ENCODE results near the gene GRID1.

GRID1 gene

GRCh38 chr10:86247588-86247987, 119.0 kb downstream of the GRID1 start:
- ChIA-PET POLR2A (no interaction called here), CTCF (no interaction called here)
- TF ChIP-seq ZNF292 (tag by site-specific recombination; IDR thresholded peaks at IDR 0.05; ENCODE audit: borderline replicate concordance, low read depth) (no peak), ZFP3 (tag by site-specific recombination; IDR thresholded peaks at IDR 0.05; ENCODE audit: low read depth) (no peak), ZNF501 (tag by site-specific recombination; IDR thresholded peaks at IDR 0.05) (no peak), ZNF549 (tag by site-specific recombination; IDR thresholded peaks at IDR 0.05) (no peak), ZNF354C (tag by site-specific recombination; IDR thresholded peaks at IDR 0.05; ENCODE audit: borderline replicate concordance, low read depth) (no peak), TRIM28 (IDR thresholded peaks at IDR 0.05; ENCODE audit: borderline replicate concordance, low read length) (no peak), ELK4 (IDR thresholded peaks at IDR 0.05; ENCODE audit: borderline replicate concordance, low read depth, low read length) (no peak), ZNF24 (tag by site-specific recombination; IDR thresholded peaks at IDR 0.05) (no peak), ZBTB17 (tag by site-specific recombination; IDR thresholded peaks at IDR 0.05) (no peak), ZNF548 (tag by site-specific recombination; IDR thresholded peaks at IDR 0.05) (no peak), YY1 (tag by site-specific recombination; IDR thresholded peaks at IDR 0.05) (no peak)
- TF ChIP-seq, protein P1, sequence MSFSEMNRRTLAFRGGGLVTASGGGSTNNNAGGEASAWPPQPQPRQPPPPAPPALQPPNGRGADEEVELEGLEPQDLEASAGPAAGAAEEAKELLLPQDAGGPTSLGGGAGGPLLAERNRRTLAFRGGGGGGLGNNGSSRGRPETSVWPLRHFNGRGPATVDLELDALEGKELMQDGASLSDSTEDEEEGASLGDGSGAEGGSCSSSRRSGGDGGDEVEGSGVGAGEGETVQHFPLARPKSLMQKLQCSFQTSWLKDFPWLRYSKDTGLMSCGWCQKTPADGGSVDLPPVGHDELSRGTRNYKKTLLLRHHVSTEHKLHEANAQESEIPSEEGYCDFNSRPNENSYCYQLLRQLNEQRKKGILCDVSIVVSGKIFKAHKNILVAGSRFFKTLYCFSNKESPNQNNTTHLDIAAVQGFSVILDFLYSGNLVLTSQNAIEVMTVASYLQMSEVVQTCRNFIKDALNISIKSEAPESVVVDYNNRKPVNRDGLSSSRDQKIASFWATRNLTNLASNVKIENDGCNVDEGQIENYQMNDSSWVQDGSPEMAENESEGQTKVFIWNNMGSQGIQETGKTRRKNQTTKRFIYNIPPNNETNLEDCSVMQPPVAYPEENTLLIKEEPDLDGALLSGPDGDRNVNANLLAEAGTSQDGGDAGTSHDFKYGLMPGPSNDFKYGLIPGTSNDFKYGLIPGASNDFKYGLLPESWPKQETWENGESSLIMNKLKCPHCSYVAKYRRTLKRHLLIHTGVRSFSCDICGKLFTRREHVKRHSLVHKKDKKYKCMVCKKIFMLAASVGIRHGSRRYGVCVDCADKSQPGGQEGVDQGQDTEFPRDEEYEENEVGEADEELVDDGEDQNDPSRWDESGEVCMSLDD (tag by site-specific recombination; IDR thresholded peaks at IDR 0.05): no peak
- TF ChIP-seq, protein P2, sequence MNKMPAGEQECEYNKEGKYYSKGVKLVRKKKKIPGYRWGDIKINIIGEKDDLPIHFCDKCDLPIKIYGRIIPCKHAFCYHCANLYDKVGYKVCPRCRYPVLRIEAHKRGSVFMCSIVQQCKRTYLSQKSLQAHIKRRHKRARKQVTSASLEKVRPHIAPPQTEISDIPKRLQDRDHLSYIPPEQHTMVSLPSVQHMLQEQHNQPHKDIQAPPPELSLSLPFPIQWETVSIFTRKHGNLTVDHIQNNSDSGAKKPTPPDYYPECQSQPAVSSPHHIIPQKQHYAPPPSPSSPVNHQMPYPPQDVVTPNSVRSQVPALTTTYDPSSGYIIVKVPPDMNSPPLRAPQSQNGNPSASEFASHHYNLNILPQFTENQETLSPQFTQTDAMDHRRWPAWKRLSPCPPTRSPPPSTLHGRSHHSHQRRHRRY (tag by site-specific recombination; IDR thresholded peaks at IDR 0.05): no peak
- TF ChIP-seq, protein P3, sequence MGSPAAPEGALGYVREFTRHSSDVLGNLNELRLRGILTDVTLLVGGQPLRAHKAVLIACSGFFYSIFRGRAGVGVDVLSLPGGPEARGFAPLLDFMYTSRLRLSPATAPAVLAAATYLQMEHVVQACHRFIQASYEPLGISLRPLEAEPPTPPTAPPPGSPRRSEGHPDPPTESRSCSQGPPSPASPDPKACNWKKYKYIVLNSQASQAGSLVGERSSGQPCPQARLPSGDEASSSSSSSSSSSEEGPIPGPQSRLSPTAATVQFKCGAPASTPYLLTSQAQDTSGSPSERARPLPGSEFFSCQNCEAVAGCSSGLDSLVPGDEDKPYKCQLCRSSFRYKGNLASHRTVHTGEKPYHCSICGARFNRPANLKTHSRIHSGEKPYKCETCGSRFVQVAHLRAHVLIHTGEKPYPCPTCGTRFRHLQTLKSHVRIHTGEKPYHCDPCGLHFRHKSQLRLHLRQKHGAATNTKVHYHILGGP (tag by site-specific recombination; IDR thresholded peaks at IDR 0.05): no peak
- TF ChIP-seq, protein P4, sequence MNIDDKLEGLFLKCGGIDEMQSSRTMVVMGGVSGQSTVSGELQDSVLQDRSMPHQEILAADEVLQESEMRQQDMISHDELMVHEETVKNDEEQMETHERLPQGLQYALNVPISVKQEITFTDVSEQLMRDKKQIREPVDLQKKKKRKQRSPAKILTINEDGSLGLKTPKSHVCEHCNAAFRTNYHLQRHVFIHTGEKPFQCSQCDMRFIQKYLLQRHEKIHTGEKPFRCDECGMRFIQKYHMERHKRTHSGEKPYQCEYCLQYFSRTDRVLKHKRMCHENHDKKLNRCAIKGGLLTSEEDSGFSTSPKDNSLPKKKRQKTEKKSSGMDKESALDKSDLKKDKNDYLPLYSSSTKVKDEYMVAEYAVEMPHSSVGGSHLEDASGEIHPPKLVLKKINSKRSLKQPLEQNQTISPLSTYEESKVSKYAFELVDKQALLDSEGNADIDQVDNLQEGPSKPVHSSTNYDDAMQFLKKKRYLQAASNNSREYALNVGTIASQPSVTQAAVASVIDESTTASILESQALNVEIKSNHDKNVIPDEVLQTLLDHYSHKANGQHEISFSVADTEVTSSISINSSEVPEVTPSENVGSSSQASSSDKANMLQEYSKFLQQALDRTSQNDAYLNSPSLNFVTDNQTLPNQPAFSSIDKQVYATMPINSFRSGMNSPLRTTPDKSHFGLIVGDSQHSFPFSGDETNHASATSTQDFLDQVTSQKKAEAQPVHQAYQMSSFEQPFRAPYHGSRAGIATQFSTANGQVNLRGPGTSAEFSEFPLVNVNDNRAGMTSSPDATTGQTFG (tag by site-specific recombination; IDR thresholded peaks at IDR 0.05; ENCODE audit: borderline replicate concordance): no peak
- H3K27ac ChIP-seq (ENCODE audit: extremely low read depth, low read depth, low read length): no peak overlapping the region
- no peaks in the 10 kb centered on the region for H3K36me3 ChIP-seq (ENCODE audit: control insufficient read depth in 2 of 2, insufficient read depth in 1 of 2, low read length in 2 of 2)
- no peaks in the 10 kb centered on the region for H3K9me3 ChIP-seq (ENCODE audit: control insufficient read depth, insufficient read depth, low read depth, low read length)
- H3K4me1 ChIP-seq (ENCODE audit: control insufficient read depth, insufficient read depth, low read length): peaks cover 5% of the 10 kb centered on the region
- H3K4me3 ChIP-seq (ENCODE audit: low read depth, low read length): no peak overlapping the region

GRCh38 chr10:86247073-86247472, 119.5 kb downstream of the GRID1 start:
- no peak for TF ChIP-seq BCL11A (tag by site-specific recombination; IDR thresholded peaks at IDR 0.05; ENCODE audit: low read depth)
- no peak for TF ChIP-seq CTCF (tag by site-specific recombination; IDR thresholded peaks at IDR 0.05)
- TF ChIP-seq ZBTB21 (tag by site-specific recombination; IDR thresholded peaks at IDR 0.05): no peak
- no peak for TF ChIP-seq ZNF530 (tag by site-specific recombination; IDR thresholded peaks at IDR 0.05; ENCODE audit: low read depth)
- TF ChIP-seq ZNF366 (tag by site-specific recombination; conservative IDR thresholded peaks at IDR 0.05): peak; percentile 97
- TF ChIP-seq ZBTB17 (tag by site-specific recombination; IDR thresholded peaks at IDR 0.05): peak; percentile 29; the same call in 1 of the 2 replicates
- no peak for TF ChIP-seq PBX3 (CRISPR knock-in tag; IDR thresholded peaks at IDR 0.05)
- H3K4me1 ChIP-seq (ENCODE audit: control insufficient read depth, insufficient read depth, low read length): peaks cover under 1% of the 10 kb centered on the region; the same call in 1 of the 2 replicates
- ChIA-PET CTCF (no interaction called here), POLR2A (no interaction called here)
- no peak overlapping the region for H3K4me3 ChIP-seq (ENCODE audit: low read depth, low read length)
- no peaks in the 10 kb centered on the region for H3K36me3 ChIP-seq (ENCODE audit: control insufficient read depth in 2 of 2, insufficient read depth in 1 of 2, low read length in 2 of 2)
- H3K27ac ChIP-seq (ENCODE audit: extremely low read depth, low read depth, low read length): no peak overlapping the region
- H3K9me3 ChIP-seq (ENCODE audit: control insufficient read depth, insufficient read depth, low read depth, low read length): no peaks in the 10 kb centered on the region
